ENCODE data around the gene FLOT2.

GRCh38 chr17:28897769-28898526, 415 bp upstream of the FLOT2 start:
- TF ChIP-seq MLLT1 (IDR thresholded peaks at IDR 0.05) (no peak), CEBPZ (IDR thresholded peaks at IDR 0.05; ENCODE audit: low read depth, low read length) (no peak), ZNF217 (IDR thresholded peaks at IDR 0.05) (no peak), MXI1 (IDR thresholded peaks at IDR 0.05; ENCODE audit: low read depth, low read length) (no peak), CTCF (IDR thresholded peaks at IDR 0.05 in 2 of 3, conservative IDR thresholded peaks at IDR 0.05 in 1 of 3; ENCODE audit: control insufficient read depth in 2 of 3, extremely low read depth in 1 of 3, insufficient read depth in 1 of 3, low read depth in 3 of 3, low read length in 3 of 3) (no peak), YY1 (IDR thresholded peaks at IDR 0.05; ENCODE audit: low read depth, low read length) (no peak), NR2C1 (IDR thresholded peaks at IDR 0.05) (no peak), POLR2A (IDR thresholded peaks at IDR 0.05; ENCODE audit: low read depth, low read length) (no peak), KDM1A (IDR thresholded peaks at IDR 0.05; ENCODE audit: borderline replicate concordance) (no peak), EP300 (IDR thresholded peaks at IDR 0.05; ENCODE audit: borderline replicate concordance in 1 of 2, control insufficient read depth in 1 of 2, low read depth in 2 of 2, low read length in 2 of 2) (no peak), MAX (IDR thresholded peaks at IDR 0.05; ENCODE audit: low read depth, low read length) (no peak)

All from GM12878 (cell line).